ENCODE results near the gene LRRC7. TPM values are rescaled to one million over a fixed set of nuclear protein-coding genes. Genes with fewer than 3 reads are reported as not detected.

LRRC7 gene
- total and polyA plus RNA-seq, 2 of the 8 experiments (the other 6 are each of a cell fraction or from before 2014, with no cell fraction given): 0.03 to 0.17 TPM

- no peak overlapping the region for H2BK15ac ChIP-seq (ENCODE audit: low read length)
- no peak for TF ChIP-seq CEBPB (IDR thresholded peaks at IDR 0.05; ENCODE audit: low read depth, low read length)
- TF ChIP-seq RFX5 (IDR thresholded peaks at IDR 0.05; ENCODE audit: borderline replicate concordance, low read depth, low read length): no peak
- peaks cover 2 to 6% (median 3%) of the 10 kb centered on the region in 4 experiments; a peak in 3 of 7 replicates for H3K4me1 ChIP-seq (replicated peaks in 1 of 4; ENCODE audit: control insufficient read depth in 3 of 4, insufficient read depth in 4 of 4, low read length in 3 of 4)
- H4K5ac ChIP-seq (ENCODE audit: insufficient read length, low read depth, low read length): peak overlapping the region; percentile 29
- H3K18ac ChIP-seq (ENCODE audit: extremely low read depth, low read length): no peak overlapping the region
- H3K23me2 ChIP-seq (ENCODE audit: low read depth, low read length): no peaks in the 10 kb centered on the region
- H3K56ac ChIP-seq (replicated peaks; ENCODE audit: insufficient read length, low read depth, low read length): no peak overlapping the region
- no peaks in the 10 kb centered on the region for H3K36me3 ChIP-seq (ENCODE audit: control insufficient read depth in 2 of 4, insufficient read depth in 4 of 4, low read length in 3 of 4)
- H3K79me2 ChIP-seq (ENCODE audit: control insufficient read depth in 1 of 2, insufficient read depth in 2 of 2, low read length in 2 of 2): no peaks in the 10 kb centered on the region
- H3K27ac ChIP-seq (ENCODE audit: low read depth, low read length): no peak overlapping the region
- H3K14ac ChIP-seq (ENCODE audit: insufficient read length): no peak overlapping the region
- no peak overlapping the region for H3K23ac ChIP-seq (ENCODE audit: insufficient read length)
- FAIRE-seq: no peak
- DNase-seq (ENCODE audit: low read depth in 1 of 2, low spot score in 2 of 2): no peak
- no peaks in the 10 kb centered on the region for H3K79me1 ChIP-seq (ENCODE audit: low read depth, low read length)
- no peak overlapping the region for H3K9ac ChIP-seq (replicated peaks in 1 of 4; ENCODE audit: extremely low read depth in 1 of 4, low read depth in 3 of 4, low read length in 3 of 4)
- H2BK20ac ChIP-seq (ENCODE audit: low read length): no peak overlapping the region
- no peak overlapping the region for H2AK5ac ChIP-seq (ENCODE audit: low read depth, low read length)
- WGBS, 2 experiments (ENCODE audit: extremely low coverage in 1 of 2, insufficient coverage in 1 of 2, insufficient read length in 1 of 2, insufficient replicate concordance in 2 of 2, low coverage in 1 of 2, low lambda C conversion rate in 2 of 2, missing lambda C conversion rate in 1 of 2): 89% methylated on average over 3 of the region's 3 CpGs; no CpG with 5 or more reads in 1 of the 2 experiments
- ChIA-PET CTCF (ENCODE audit: partially characterized antibody) (interaction anchor here (0.9 to 3.8 kb wide), 9 partner anchors 9 to 396 kb away, joined by 3 to 31 read pairs (median 4); no protein-coding TSS in a partner anchor), POLR2A (ENCODE audit: partially characterized antibody) (no interaction called here)
- H4K20me1 ChIP-seq (replicated peaks in 1 of 2; ENCODE audit: control insufficient read depth in 1 of 2, insufficient read depth in 2 of 2, low read length in 2 of 2): no peaks in the 10 kb centered on the region
- H3K4me3 ChIP-seq (ENCODE audit: extremely low read depth in 1 of 4, insufficient read depth in 2 of 4, low read depth in 3 of 4, low read length in 4 of 4): peak overlapping the region in 1 of 4 experiments; percentile 17; a peak in 1 of 8 replicates
- no peak overlapping the region for H2BK12ac ChIP-seq (ENCODE audit: low read depth, low read length)
- 0 out of 2 replicates have a peak overlapping the region, but pooled peaks have one; percentile 2 for H2BK5ac ChIP-seq (ENCODE audit: low read depth, low read length)
- H3K9me3 ChIP-seq (ENCODE audit: insufficient read depth in 2 of 2, low read depth in 1 of 2, low read length in 1 of 2): no peaks in the 10 kb centered on the region
- H2BK120ac ChIP-seq (replicated peaks; ENCODE audit: low read depth, low read length): peak overlapping the region; percentile 28
- H3K27me3 ChIP-seq (replicated peaks in 1 of 4; ENCODE audit: control insufficient read depth in 3 of 4, extremely low read depth in 1 of 4, insufficient read depth in 3 of 4, low read length in 3 of 4): no peaks in the 10 kb centered on the region
- no peak overlapping the region for H2AFZ ChIP-seq (ENCODE audit: low read length)
- H3K4me2 ChIP-seq (ENCODE audit: insufficient read depth in 1 of 2, low read depth in 2 of 2, low read length in 2 of 2): no peak overlapping the region; a peak in 1 of 4 replicates
- no peak overlapping the region for H4K91ac ChIP-seq (replicated peaks; ENCODE audit: insufficient read length, low read length)
- H3K4ac ChIP-seq (replicated peaks; ENCODE audit: insufficient read length, low read depth, low read length): no peak overlapping the region
- no peak overlapping the region for H4K8ac ChIP-seq (ENCODE audit: extremely low read depth, insufficient read depth, low read length)
Measured at GRCh38 chr1:70134148-70134547, 566.4 kb downstream of the LRRC7 start.
